NK-92 (cell line): Measurements from ENCODE around the gene SCN7A.

Experiments
- DNase-seq: peaks from one replicate; lab custom pipeline; 2025; ENCODE audit not compliant: unreplicated experiment; lab: John Stamatoyannopoulos, UW

Gene SCN7A

GRCh38 chr2:166404831-166405568 lies 89.0 kb downstream of the SCN7A start:
- DNase-seq = no peak

- no peak for DNase-seq
Measured at GRCh38 chr2:166394245-166394644, 99.8 kb downstream of the SCN7A start.

GRCh38 chr2:166393008-166393407 lies 101.0 kb downstream of the SCN7A start:
- no peak for DNase-seq

DNA sequence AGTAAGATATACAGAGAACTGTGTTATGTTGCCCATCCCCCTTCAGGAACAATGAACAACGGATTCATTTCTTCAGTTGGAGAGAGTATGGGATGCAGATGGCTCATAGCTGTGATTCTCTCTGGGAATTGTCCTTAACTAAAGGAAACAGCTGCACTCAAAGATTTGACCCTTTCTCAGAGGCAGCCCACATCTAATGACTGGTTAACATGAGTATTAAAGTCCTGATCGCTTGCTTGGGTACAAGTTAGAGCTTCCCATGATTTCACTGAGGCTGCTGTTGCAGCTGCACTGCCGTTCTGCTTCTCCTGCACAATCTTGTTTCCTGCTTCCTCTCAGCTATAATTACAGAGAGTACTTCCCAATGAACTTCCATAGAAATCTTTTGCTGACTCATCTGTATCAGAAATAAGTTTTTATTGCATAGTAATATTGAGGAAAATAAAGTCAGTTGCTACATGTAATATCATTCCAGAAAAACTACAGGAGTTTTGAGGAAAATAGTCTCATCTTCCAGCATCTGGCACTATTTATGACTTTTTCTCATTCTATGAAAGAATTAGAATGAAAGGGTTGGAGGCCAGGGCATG lies 105.5 kb downstream of the SCN7A start:
- DNase-seq = no peak

DNA sequence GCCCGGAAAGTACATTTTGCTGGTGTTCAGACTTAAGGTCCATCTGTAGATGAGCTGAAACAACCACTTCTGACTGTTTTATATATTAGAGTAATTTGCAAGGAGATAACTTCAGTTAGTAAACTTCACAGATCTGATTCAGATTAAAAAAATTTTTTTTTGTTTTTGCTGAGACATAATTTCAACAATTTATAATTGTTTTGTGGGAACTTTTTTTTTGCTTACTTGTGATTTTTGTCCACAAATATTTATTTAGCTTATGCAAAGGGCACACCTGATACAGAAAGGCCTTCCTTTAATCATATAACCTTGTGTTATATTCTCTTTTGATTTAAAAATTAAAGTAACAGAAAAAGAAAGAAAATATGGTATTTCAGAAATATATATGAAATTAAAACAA lies 108.7 kb downstream of the SCN7A start:
- DNase-seq = no peak

GRCh38 chr2:166384774-166385173 lies 109.3 kb downstream of the SCN7A start:
- no peak for DNase-seq

GRCh38 chr2:166382448-166382847 lies 111.6 kb downstream of the SCN7A start:
- DNase-seq = no peak

DNA sequence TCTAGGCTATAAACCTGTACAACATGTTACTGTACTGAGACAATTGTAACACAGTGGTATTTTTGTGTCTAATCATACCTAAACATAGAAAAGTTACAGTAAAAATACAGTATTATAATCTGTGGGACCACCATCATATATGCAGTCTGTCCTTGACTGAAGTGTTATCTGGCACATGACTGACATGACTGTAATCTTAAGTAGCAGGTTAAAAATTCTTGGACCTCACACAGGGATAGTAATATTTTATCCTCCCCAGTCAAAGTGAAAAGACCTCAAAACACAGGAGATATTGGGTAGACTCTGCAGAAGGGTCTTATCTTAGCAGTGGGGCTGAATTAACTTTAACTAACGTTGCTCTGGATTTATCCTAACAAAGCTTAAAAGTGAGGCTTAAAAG lies 113.4 kb downstream of the SCN7A start:
- DNase-seq = no peak

GRCh38 chr2:166376873-166377272 lies 117.2 kb downstream of the SCN7A start:
- no peak for DNase-seq

GRCh38 chr2:166376488-166376828 lies 117.6 kb downstream of the SCN7A start:
- no peak for DNase-seq

DNA sequence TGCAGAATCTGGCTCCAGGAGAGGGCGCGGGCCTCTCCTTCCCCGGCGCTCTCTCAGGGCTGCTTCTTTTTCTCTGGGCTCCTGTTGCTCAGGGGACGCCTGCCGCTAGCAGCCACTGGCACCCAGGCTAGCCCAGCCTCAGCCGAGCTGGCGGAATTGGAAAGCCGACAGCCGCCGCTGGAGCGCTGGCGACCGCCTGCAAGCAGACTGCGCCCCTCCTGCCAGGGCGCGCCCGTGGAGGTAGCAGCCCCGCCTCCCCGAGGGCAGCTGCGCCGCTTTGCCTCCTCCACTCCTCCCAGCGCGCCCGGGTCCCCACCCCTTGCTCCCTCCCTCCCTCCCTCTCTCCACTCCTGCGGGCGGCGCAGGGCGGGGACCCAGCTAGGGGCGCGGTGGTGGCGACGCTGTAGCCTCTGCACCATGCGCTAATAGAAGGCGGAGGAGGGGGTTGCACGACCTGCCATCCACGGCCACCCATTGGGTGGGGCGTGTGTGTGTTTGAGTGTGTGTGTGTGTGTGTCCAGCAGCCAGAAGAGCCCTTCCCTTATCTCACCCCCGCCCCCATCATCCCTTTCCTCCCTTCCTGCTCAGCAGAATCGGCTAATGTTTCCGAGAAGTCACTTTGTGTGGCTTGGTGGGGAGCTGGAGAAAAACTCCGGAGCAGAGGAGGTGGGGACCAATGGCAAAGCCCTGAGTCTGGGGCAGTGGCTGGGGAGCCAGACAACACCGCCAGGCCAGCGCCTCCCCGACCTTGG lies 118.1 kb downstream of the SCN7A start, which contains the start of gene SCN9A:
TSS of gene SCN9A (minus strand) at position 209 of the 752 bp plus-strand sequence. CDS start 64,188 bp downstream, outside the sequence.
- DNase-seq = no peak

GRCh38 chr2:166375195-166375735 lies 118.8 kb downstream of the SCN7A start:
- DNase-seq = no peak

GRCh38 chr2:166373951-166374350 lies 120.1 kb downstream of the SCN7A start:
- no peak for DNase-seq

GRCh38 chr2:166373539-166373938 lies 120.5 kb downstream of the SCN7A start:
- DNase-seq = no peak

DNA sequence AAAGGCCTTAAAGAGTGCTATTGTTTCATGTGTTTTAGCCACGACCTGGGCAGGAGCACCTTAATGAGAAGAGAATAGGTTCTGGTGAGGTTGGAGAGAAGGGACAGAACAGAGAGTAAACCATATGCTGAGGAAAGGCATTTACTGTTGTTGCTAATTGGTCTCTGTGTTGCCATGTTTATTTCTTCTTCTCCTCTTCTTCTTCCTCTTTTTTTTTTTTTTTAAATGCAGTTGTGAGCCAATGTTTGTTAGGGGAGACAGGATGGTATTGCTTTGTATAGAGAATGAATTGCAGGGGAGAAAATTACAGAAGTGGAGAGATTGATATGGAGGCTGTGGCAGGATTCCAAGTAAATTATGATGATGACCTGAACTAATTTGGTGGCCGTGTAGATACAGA lies 120.9 kb downstream of the SCN7A start:
- no peak for DNase-seq

- DNase-seq = no peak
Measured at GRCh38 chr2:166372046-166372445, 122.0 kb downstream of the SCN7A start.

DNA sequence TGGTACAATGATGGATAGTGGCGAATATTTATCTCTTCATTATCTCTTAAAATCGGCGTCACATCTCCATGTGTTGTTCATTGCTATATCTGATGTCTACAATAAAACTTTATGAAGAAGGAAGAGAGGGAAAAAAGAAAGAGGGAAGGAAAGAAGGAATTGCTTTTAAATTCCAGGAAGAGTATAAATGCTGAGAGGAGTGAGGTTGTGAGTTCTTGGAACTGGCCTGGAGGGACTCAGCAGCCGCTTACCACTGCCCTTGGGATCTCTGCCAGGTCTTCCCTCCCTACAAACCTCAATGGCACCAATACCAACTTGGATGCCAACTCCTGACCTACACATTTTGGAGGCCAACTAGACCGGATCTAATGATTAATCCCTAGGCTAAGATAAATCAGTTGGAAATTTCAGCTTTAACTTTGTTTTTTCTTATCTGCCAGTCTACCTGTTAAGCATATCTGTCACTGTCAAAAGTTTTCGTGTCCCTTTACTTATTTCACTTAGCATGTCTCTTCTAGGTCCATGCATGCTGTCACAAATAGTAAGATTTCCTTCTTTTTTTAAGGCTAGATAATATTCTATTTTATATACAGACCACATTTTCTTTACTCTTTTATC lies 128.1 kb downstream of the SCN7A start:
- no peak for DNase-seq

DNA sequence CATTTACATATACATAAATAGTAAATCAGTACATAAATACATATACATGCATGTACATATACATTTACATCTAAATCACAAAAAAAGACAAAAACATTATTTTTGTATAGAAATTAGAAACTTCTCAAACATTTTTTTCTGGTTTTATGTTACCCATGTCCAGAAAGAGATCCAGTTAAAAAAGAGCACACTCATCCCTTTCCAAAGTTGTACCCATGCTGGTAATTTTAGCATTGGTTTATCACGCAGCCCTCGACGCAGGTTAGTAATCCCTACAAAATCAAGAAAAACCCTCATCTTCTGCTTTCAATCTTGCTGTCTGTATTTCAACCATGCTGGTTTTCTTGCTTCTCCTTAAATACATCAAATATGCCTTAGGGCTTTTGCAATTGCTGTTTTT lies 128.8 kb downstream of the SCN7A start:
- no peak for DNase-seq

DNA sequence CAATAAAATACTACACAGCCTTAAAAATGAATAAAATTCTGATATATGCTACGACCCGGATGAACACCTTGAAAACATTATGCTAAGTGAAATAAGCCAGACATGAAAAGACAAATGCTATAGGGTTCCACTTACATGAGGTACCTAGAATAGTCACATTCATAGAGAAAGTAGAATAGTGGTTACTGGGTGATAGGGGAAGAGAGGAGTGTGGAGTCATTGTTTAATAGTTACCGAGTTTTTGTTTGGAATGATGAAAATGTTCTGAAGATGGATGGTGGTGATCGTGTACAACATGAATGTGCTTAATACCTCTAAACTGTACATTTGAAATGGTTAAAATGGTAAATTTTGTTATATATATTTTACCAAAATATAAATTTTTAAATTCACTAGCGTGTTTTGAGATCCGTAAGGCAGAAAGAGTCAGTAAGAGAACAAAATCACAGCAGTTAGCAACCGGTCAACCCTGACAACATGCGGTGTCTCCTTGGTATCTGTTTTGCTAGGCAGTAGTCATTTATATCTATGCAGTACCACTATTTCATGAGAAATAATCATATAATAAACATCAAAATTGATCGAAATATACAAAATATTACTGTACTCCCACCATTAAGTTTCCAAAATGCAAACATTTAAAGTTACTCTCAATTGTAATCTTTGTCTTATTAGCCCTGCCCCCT lies 129.4 kb downstream of the SCN7A start:
- no peak for DNase-seq

DNA sequence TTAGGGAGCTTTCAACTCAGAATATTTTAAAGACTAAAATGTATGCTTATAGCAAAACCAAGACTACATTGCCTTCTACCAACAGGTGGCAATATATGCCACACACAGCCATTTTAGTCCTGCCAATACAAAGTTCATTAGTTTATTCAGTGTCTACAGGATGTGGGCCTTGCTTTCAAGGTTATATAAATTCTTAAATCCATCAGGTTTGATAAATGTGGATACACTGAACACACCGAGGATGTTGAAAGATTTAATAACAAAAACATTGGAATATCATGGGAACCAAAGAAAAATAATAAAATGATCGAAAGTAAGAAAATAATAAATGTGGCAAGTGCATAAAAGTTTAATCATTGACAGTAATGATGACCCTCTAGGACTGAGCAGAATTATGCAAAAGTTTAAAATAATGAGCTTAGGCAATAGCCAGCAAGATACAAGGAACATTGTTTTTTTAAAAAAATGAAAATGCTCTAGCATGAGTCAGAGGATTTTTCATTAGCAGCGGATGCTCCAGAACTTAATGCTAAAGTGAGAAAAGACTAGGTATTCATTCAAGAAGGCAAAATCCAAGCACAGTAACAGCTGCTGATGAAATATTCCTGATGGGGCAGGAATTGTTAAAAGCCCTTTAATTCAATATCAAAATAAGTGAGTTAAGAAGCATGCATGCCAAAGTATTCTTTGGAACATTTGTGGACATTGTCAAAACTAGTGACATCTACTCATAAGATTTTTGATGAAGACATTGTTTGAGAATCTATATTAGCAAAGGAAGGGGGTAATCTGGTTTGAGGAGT lies 132.5 kb downstream of the SCN7A start:
- no peak for DNase-seq
